Tibial artery (tissue), 4 donors: ENCODE data around the gene ADAMTSL2.

ENCODE experiments used
- DNase-seq, 2 donors: peaks; one replicate each; pipeline ENCODE4 v3.0.0-alpha.2; 2019
- H3K27ac ChIP-seq, 2 donors: fragments of 200-600 bp; sonication (generic) in 1 of 2; 1 replicate in 1 of 2; 2 replicates in 1 of 2; pipeline ENCODE4 v1.5.1; 2018 to 2019; ENCODE audit warnings: mild to moderate bottlenecking in 1 of 2
- H3K27me3 ChIP-seq, 2 donors: fragments of 200-600 bp; sonication (generic) in 1 of 2; one replicate each; pipeline versions ENCODE4 v1.5.1 to v1.6.0; 2016 to 2019
- H3K36me3 ChIP-seq, 3 donors: fragments of 200-600 bp; sonication (generic) in 2 of 3; one replicate each; pipeline ENCODE4 v1.5.1; 2016 to 2019; ENCODE audit warnings: mild to moderate bottlenecking in 2 of 3
- H3K4me1 ChIP-seq, 4 donors: fragments of 200-600 bp; sonication (generic) in 2 of 4; 1 replicate in 3 of 4; 2 replicates in 1 of 4; pipeline ENCODE4 v1.5.1; 2016 to 2019
- H3K4me3 ChIP-seq, 2 donors: fragments of 200-600 bp; sonication (generic) in 1 of 2; 1 replicate in 1 of 2; 2 replicates in 1 of 2; pipeline ENCODE4 v1.5.1; 2018 to 2019; ENCODE audit warnings: mild to moderate bottlenecking in 2 of 2
- H3K9me3 ChIP-seq, 3 donors: fragments of 200-600 bp; sonication (generic) in 1 of 3; one replicate each; pipeline ENCODE4 v1.5.1; 2016 to 2019
- CTCF ChIP-seq, 2 experiments: fragments of 200-600 bp in 1 of 2; fragments of 450-650 bp in 1 of 2; IDR thresholded peaks; one replicate each; pipeline ENCODE4 v1.5.1; 2017 to 2019; ENCODE audit warnings: antibody characterized with exemption in 2 of 2, mild to moderate bottlenecking in 1 of 2, moderate library complexity in 1 of 2
- intact Hi-C: fragments of 100-400 bp; cut with DNase I; formaldehyde crosslinking; loops from one replicate; pipeline ENCODE4 v1.15.0; 2023; ENCODE audit warnings: low total_unique reads

Gene ADAMTSL2

GRCh38 chr9:133582501-133583045 is 48.1 kb downstream of the ADAMTSL2 start:
- TF ChIP-seq CTCF (IDR thresholded peaks at IDR 0.05), result no peak
- peaks cover 0 to 23% (median 17%) of the 10 kb centered on the region in 4 donors for H3K4me1 ChIP-seq
- H3K9me3 ChIP-seq, result no peaks in the 10 kb centered on the region
- no peak overlapping the region for H3K27ac ChIP-seq
- no peak overlapping the region for H3K4me3 ChIP-seq
- H3K36me3 ChIP-seq, result no peaks in the 10 kb centered on the region
- no peak for DNase-seq
- intact Hi-C loops, result no loop called here
- peaks cover 0 to 89% of the 10 kb centered on the region in 2 donors for H3K27me3 ChIP-seq

GRCh38 chr9:133583111-133583510 is 48.6 kb downstream of the ADAMTSL2 start:
- H3K27ac ChIP-seq, result no peak overlapping the region
- no peaks in the 10 kb centered on the region for H3K9me3 ChIP-seq
- DNase-seq, result no peak
- H3K4me3 ChIP-seq, result no peak overlapping the region
- intact Hi-C loops, result no loop called here
- TF ChIP-seq CTCF (IDR thresholded peaks at IDR 0.05), result no peak
- H3K4me1 ChIP-seq, result peaks cover 0 to 23% (median 17%) of the 10 kb centered on the region in 4 donors
- H3K36me3 ChIP-seq, result no peaks in the 10 kb centered on the region
- H3K27me3 ChIP-seq, result peaks cover 0 to 83% of the 10 kb centered on the region in 2 donors

- no peak for DNase-seq
- intact Hi-C loops, result no loop called here
- H3K27ac ChIP-seq, result no peak overlapping the region
- H3K36me3 ChIP-seq, result no peaks in the 10 kb centered on the region
- H3K9me3 ChIP-seq, result no peaks in the 10 kb centered on the region
- H3K27me3 ChIP-seq, result peaks cover 0 to 79% of the 10 kb centered on the region in 2 donors
- peaks cover 0 to 23% (median 17%) of the 10 kb centered on the region in 4 donors for H3K4me1 ChIP-seq
- no peak overlapping the region for H3K4me3 ChIP-seq
- no peak for TF ChIP-seq CTCF (IDR thresholded peaks at IDR 0.05)
Observed at GRCh38 chr9:133583586-133583985, 49.1 kb downstream of the ADAMTSL2 start.

- H3K27ac ChIP-seq, result no peak overlapping the region
- no peaks in the 10 kb centered on the region for H3K9me3 ChIP-seq
- intact Hi-C loops, result no loop called here
- H3K4me1 ChIP-seq, result peaks cover 0 to 23% (median 17%) of the 10 kb centered on the region in 4 donors
- peaks cover 0 to 73% of the 10 kb centered on the region in 2 donors for H3K27me3 ChIP-seq
- TF ChIP-seq CTCF (IDR thresholded peaks at IDR 0.05), result no peak
- H3K4me3 ChIP-seq, result no peak overlapping the region
- DNase-seq, result no peak
- no peaks in the 10 kb centered on the region for H3K36me3 ChIP-seq
Observed at GRCh38 chr9:133584167-133584558, 49.7 kb downstream of the ADAMTSL2 start.

- H3K27ac ChIP-seq, result no peak overlapping the region
- intact Hi-C loops, result no loop called here
Observed at GRCh38 chr9:133584559-133585476, 50.3 kb downstream of the ADAMTSL2 start.

More at GRCh38 chr9:133584559-133585476, 50.3 kb downstream of the ADAMTSL2 start:
- H3K4me1 ChIP-seq, result peaks cover 0 to 23% (median 17%) of the 10 kb centered on the region in 4 donors
- H3K36me3 ChIP-seq, result no peaks in the 10 kb centered on the region
- no peak for TF ChIP-seq CTCF (IDR thresholded peaks at IDR 0.05)
- peaks cover 0 to 73% of the 10 kb centered on the region in 2 donors for H3K27me3 ChIP-seq
- no peak for DNase-seq
- H3K4me3 ChIP-seq, result no peak overlapping the region
- no peaks in the 10 kb centered on the region for H3K9me3 ChIP-seq
